WTC11 (cell line): ENCODE data around the gene ARV1. TPM values are rescaled to one million over a fixed set of nuclear protein-coding genes. Genes with fewer than 3 reads are reported as not detected.

Experiments
- ATAC-seq: fragments of 200-7000 bp; cut with Tn5 transposase; 2 replicates; pipeline ENCODE4 v1.10.0; 2021; ENCODE audit warnings: mild to moderate bottlenecking, moderate library complexity
- CTCF ChIA-PET: fragments of 300-600 bp; sonication (Branson Sonifier 250); formaldehyde crosslinking; loops from one replicate; lab custom pipeline; 2021; ENCODE audit warnings: antibody characterized with exemption; lab: Charles Lee
- POLR2A ChIA-PET: fragments of 350-600 bp; sonication (Branson Sonifier 250); formaldehyde crosslinking; loops from one replicate; lab custom pipeline; 2021; ENCODE audit warnings: antibody characterized with exemption; lab: Charles Lee
- DNase-seq: peaks from one replicate; pipeline ENCODE4 v3.0.0; 2021; ENCODE audit warnings: low spot score
- H3K27ac Mint-ChIP-seq: 2 replicates; pipeline ENCODE4 v1.8.0; 2021; ENCODE audit warnings: mixed read lengths
- H3K27me3 Mint-ChIP-seq: 2 replicates; pipeline ENCODE4 v1.8.0; 2021; ENCODE audit warnings: low read depth, mild to moderate bottlenecking, moderate library complexity, mixed read lengths
- H3K36me3 Mint-ChIP-seq: 2 replicates; pipeline ENCODE4 v1.8.0; 2021; ENCODE audit warnings: mixed read lengths
- H3K4me1 Mint-ChIP-seq: 2 replicates; pipeline ENCODE4 v1.8.0; 2022; ENCODE audit warnings: mixed read lengths
- H3K4me3 Mint-ChIP-seq: 2 replicates; pipeline ENCODE4 v1.8.0; 2021; ENCODE audit warnings: mild to moderate bottlenecking, moderate library complexity, mixed read lengths
- H3K9me3 Mint-ChIP-seq: 2 replicates; pipeline ENCODE4 v1.8.0; 2021; ENCODE audit warnings: mixed read lengths
- ATF6 ChIP-seq: sonication (generic); formaldehyde crosslinking; IDR thresholded peaks from 2 replicates; pipeline ENCODE4 v1.8.1; 2023; ENCODE audit warnings: mild to moderate bottlenecking, missing genetic modification reagents
- CBFB ChIP-seq: sonication (generic); formaldehyde crosslinking; IDR thresholded peaks from 2 replicates; pipeline ENCODE4 v1.8.1; 2022; ENCODE audit warnings: mild to moderate bottlenecking, low read depth, missing genetic modification reagents
- E2F1 ChIP-seq: sonication (generic); formaldehyde crosslinking; IDR thresholded peaks from 2 replicates; pipeline ENCODE4 v1.8.0; 2022; ENCODE audit warnings: mild to moderate bottlenecking, missing genetic modification reagents
- EMX1 ChIP-seq: fragments of 250-450 bp; sonication (Bioruptor Pico); IDR thresholded peaks from 2 replicates; pipeline ENCODE4 v1.8.0; 2021; ENCODE audit warnings: mild to moderate bottlenecking
- ESRRA ChIP-seq: sonication (generic); formaldehyde crosslinking; IDR thresholded peaks from 2 replicates; pipeline ENCODE4 v1.8.1; 2022; ENCODE audit warnings: mild to moderate bottlenecking, missing genetic modification reagents, borderline replicate concordance
- HMGA2 ChIP-seq: fragments of 250-450 bp; sonication (Bioruptor Pico); IDR thresholded peaks from 2 replicates; pipeline ENCODE4 v1.4.0; 2021; ENCODE audit warnings: mild to moderate bottlenecking, moderate library complexity
- JUN ChIP-seq: sonication (generic); formaldehyde crosslinking; IDR thresholded peaks from 2 replicates; pipeline ENCODE4 v1.8.0; 2023; ENCODE audit warnings: mild to moderate bottlenecking, missing genetic modification reagents
- NFYB ChIP-seq: sonication (generic); formaldehyde crosslinking; conservative IDR thresholded peaks from 2 replicates; pipeline ENCODE4 v1.8.0; 2022; ENCODE audit warnings: low read depth, missing genetic modification reagents
- NR1H2 ChIP-seq: sonication (generic); formaldehyde crosslinking; IDR thresholded peaks from 2 replicates; pipeline ENCODE4 v1.9.0; 2021; ENCODE audit warnings: mild to moderate bottlenecking, moderate library complexity, missing genetic modification reagents
- OVOL2 ChIP-seq: fragments of 250-450 bp; sonication (Bioruptor Pico); IDR thresholded peaks from 2 replicates; pipeline ENCODE4 v1.9.0; 2021; ENCODE audit warnings: mild to moderate bottlenecking, borderline replicate concordance
- PRDM15 ChIP-seq: sonication (generic); formaldehyde crosslinking; IDR thresholded peaks from 2 replicates; pipeline ENCODE4 v1.8.0; 2022; ENCODE audit warnings: missing genetic modification reagents
- TEAD4 ChIP-seq: sonication (generic); formaldehyde crosslinking; IDR thresholded peaks from 2 replicates; pipeline ENCODE4 v1.8.0; 2022; ENCODE audit warnings: mild to moderate bottlenecking, missing genetic modification reagents
- ZNF281 ChIP-seq: sonication (generic); formaldehyde crosslinking; IDR thresholded peaks from 2 replicates; pipeline ENCODE4 v1.8.0; 2023; ENCODE audit warnings: mild to moderate bottlenecking, missing genetic modification reagents
- total RNA-seq: library from RNA; stranded (reverse); gene quantifications from 3 replicates; pipeline ENCODE4 v1.2.3, GENCODE V29; 2021
- TF ChIP-seq, protein P1 (sequence below): fragments of 200-600 bp; IDR thresholded peaks from 2 replicates; pipeline ENCODE4 v1.8.0; 2022; ENCODE audit warnings: antibody characterized with exemption

Gene ARV1
- total RNA-seq, 1 experiment from 2014 or later: 9.1 TPM

- POLR2A ChIA-PET: interaction anchor here (0.6 kb wide), 1 partner anchor 8 kb away, joined by 3 read pairs; no protein-coding TSS in a partner anchor
- ATAC-seq (no peak), DNase-seq (no peak)
- H3K36me3 Mint-ChIP-seq: no peaks in the 10 kb centered on the region
- no peak overlapping the region for H3K4me3 Mint-ChIP-seq
- no peaks in the 10 kb centered on the region for H3K9me3 Mint-ChIP-seq
- H3K27me3 Mint-ChIP-seq: peaks cover 41% of the 10 kb centered on the region
- no peak overlapping the region for H3K27ac Mint-ChIP-seq
- TF ChIP-seq E2F1 (CRISPR knock-in tag) (no peak), ZNF281 (CRISPR knock-in tag) (no peak), HMGA2 (CRISPR knock-in tag) (no peak), NFYB (no peak), OVOL2 (CRISPR knock-in tag) (no peak)
- TF ChIP-seq, protein P1, sequence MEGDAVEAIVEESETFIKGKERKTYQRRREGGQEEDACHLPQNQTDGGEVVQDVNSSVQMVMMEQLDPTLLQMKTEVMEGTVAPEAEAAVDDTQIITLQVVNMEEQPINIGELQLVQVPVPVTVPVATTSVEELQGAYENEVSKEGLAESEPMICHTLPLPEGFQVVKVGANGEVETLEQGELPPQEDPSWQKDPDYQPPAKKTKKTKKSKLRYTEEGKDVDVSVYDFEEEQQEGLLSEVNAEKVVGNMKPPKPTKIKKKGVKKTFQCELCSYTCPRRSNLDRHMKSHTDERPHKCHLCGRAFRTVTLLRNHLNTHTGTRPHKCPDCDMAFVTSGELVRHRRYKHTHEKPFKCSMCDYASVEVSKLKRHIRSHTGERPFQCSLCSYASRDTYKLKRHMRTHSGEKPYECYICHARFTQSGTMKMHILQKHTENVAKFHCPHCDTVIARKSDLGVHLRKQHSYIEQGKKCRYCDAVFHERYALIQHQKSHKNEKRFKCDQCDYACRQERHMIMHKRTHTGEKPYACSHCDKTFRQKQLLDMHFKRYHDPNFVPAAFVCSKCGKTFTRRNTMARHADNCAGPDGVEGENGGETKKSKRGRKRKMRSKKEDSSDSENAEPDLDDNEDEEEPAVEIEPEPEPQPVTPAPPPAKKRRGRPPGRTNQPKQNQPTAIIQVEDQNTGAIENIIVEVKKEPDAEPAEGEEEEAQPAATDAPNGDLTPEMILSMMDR: no peak
- H3K4me1 Mint-ChIP-seq: peaks cover 8% of the 10 kb centered on the region
- CTCF ChIA-PET: no interaction called here
Measured at GRCh38 chr1:231027136-231027925, 48.4 kb downstream of the ARV1 start.

- TF ChIP-seq JUN (CRISPR knock-in tag): no peak
- no peak for TF ChIP-seq NR1H2 (CRISPR knock-in tag)
- TF ChIP-seq ESRRA (CRISPR knock-in tag): no peak
- no peak for TF ChIP-seq PRDM15
- no peak for TF ChIP-seq CBFB (CRISPR knock-in tag)
- no peak for TF ChIP-seq ATF6 (CRISPR knock-in tag)
- no peak for TF ChIP-seq EMX1
- TF ChIP-seq TEAD4 (CRISPR knock-in tag): no peak
- TF ChIP-seq, all 79 proteins: peak for 0
- no peaks in the 10 kb centered on the region for H3K36me3 Mint-ChIP-seq
- ATAC-seq (no peak), DNase-seq (no peak)
- H3K9me3 Mint-ChIP-seq: no peaks in the 10 kb centered on the region
- H3K27me3 Mint-ChIP-seq: peaks cover 41% of the 10 kb centered on the region
- H3K27ac Mint-ChIP-seq: no peak overlapping the region
- H3K4me3 Mint-ChIP-seq: no peak overlapping the region
- ChIA-PET POLR2A (no interaction called here), CTCF (interaction anchor here (1.2 kb wide), 1 partner anchor 64 kb away, joined by 5 read pairs; no protein-coding TSS in a partner anchor)
- peaks cover 6% of the 10 kb centered on the region for H3K4me1 Mint-ChIP-seq
Measured at GRCh38 chr1:231027971-231028370, 49.1 kb downstream of the ARV1 start.
